Measurements from ENCODE around the gene ZGPAT.
"Not testable (repeated sequence)": the region's sequence is repeated elsewhere in the genome, so short reads cannot be mapped to it uniquely, and the experiment has no call there.

ZGPAT gene

DNA sequence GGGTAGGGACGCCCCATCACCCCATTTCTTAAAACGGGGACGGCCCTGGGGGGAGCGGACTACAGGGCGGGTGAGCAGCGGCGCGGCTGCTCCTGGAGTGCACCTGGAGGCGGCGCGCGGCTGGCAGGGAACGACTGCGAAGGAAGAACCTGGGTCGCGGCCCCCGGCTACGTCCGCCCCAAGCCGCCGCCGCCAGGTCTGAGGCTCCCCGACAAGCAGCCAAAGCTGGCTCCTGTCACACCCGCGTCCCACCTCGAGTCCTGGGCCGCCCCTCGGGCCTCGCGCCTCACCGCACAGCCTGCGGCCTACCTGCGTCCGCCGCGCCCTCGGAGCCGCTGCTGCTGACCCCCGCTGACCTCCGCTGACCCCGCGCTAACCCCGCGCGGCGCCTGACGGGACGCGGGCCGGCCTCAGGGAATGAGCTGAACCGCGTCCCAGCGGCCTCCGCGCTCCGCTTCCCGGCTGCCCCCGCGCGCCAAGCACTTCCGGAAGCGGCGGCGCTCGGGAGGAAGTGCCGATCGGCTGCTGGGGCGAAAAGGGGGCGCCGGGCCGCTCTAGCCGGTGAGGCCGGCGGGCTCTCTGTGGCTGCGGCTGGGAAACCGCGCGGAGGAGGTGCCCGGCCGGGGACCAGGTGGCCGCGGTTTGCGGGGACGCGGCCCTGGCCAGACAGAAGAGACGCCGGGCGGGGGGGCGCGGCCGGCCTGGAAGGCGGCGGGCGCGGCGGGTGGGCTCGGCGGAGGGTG lies at the start of gene ZGPAT, which contains the start of gene ARFRP1:
Gene ZGPAT, plus strand, starts transcription at position 482 of the 743 bp plus-strand sequence. CDS start 542 bp downstream, outside the sequence.
Gene ARFRP1, minus strand, starts transcription at position 419 of the 743 bp plus-strand sequence. CDS start 885 bp downstream, outside the sequence.
- peak; percentile 72 to 86 (median 81) for DNase-seq (ENCODE audit: low read depth in 3 of 3)

DNA sequence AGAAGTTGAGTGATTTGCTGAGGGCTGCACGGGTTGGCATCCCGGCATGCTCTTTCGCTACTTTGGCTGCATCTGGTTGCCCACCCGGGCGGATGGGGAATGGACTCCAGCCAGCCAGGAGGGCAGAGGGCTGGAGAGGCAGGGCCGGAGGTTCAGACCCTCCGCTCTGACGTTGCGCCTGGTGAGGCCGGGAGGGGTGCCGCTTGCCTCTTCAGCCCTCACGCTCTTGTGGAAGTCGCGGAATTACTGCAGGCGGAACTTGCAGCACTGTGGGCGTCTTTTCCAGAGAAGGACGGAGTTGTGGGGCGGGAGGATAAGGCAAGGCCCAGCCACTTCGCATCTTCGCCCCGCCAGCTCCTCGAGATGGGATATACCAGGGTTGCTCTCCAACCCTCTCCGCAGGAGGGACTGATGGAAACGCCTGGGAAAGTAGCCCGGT lies 49.1 kb upstream of the ZGPAT start:
- no peak for DNase-seq (ENCODE audit: low read depth in 3 of 3)

DNA sequence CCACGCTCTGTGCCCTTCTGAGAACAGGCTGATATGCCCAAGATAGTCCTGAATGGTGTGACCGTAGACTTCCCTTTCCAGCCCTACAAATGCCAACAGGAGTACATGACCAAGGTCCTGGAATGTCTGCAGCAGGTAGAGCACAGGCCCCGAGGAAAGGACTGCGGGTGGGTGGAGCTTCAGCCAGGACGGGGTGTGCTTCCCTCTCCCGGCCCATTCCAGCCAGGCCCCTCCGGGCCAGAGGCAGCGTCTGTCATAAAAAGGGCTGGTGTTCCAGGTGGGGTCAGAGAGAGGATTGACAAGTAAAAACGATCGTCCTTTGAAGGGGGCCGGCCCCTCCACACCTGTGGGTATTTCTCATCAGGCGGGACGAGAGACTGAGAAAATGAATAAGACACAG lies 48.5 kb upstream of the ZGPAT start:
- DNase-seq (ENCODE audit: low read depth in 3 of 3) = no peak

DNA sequence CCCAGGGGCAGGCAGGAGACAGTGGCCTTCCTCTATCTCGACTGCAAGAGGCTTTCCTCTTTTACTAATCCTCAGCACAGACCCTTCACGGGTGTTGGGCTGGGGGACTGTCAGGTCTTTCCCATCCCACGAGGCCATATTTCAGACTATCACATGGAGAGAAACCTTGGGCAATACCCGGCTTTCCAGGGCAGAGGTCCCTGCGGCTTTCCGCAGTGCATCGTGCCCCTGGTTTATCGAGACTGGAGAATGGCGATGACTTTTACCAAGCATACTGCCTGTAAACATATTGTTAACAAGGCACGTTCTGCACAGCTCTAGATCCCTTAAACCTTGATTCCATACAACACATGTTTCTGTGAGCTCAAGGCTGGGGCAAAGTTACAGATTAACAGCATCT lies 47.7 kb upstream of the ZGPAT start:
- DNase-seq (ENCODE audit: low read depth in 3 of 3) = not testable (repeated sequence)

DNA sequence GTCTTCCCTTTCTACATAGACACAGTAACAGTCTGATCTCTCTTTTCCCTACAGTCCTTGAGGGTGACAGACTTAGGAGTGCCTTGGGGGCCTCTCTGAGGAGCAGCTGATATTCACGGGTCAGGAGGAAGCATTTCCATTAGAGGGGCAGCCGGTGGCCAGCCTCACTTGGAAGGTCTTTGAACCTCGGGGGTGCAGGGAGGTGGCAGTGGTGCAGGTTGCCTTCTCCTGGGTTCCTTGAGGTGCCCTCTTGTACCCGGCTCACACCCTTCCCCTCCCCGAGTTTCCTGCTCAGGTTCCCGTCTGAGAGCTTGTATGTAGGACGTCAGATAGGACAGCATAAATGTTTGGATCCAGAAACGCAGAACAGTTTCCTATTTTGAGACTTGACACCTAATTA lies 47.2 kb upstream of the ZGPAT start:
- no peak for DNase-seq (ENCODE audit: low read depth in 3 of 3)

- no peak for DNase-seq (ENCODE audit: low read depth in 3 of 3)
Measured at GRCh38 chr20:63661108-63661507, 46.7 kb upstream of the ZGPAT start.

DNA sequence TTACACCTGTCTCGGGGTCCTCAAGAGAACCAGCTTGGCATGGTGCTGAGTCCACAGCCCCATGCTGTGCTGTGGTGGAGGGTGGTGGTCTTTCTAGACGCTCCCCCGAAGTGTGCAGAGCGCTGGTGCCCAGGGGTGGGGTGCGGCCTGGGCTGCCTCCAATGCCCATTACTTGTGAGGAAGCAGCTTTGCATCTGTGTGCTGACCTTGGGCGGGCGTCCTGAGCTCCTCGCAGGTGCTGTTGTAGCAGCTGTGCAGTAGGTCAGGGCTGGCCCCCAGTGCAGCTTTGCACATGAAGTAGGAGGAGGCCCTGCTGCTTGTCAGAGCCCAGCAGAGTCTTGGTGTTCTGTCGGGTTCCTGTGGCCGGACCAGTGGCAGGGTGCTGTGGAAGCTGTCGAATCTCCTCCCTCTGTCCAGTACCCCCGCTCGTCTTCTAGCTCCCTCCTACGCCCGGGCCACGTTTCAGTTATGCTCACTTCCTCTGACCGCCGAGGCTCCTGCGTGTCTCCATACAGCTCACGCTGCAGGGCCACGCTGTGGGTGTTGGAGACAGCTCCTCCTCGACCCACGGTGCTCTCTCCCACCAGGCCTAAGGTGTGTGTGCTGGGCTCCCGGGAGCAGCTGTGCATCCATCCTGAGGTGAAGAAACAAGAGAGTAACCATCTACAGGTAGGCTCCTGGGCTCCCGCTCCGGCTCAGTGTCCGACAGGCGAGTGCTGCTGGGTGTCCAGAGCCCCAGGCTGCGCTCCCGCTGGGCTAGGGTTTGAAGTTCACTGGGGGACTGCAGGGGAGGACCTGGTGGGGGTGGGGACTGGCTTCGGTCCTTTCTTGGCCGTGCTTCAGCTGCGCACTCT lies 45.7 kb upstream of the ZGPAT start:
- DNase-seq (ENCODE audit: low read depth in 3 of 3) = no peak

GRCh38 chr20:63662813-63663189 lies 45.0 kb upstream of the ZGPAT start:
- DNase-seq (ENCODE audit: low read depth in 3 of 3) = no peak

- DNase-seq (ENCODE audit: low read depth in 3 of 3) = no peak
Measured at GRCh38 chr20:63663332-63664066, 44.3 kb upstream of the ZGPAT start.

- DNase-seq (ENCODE audit: low read depth in 3 of 3) = no peak
Measured at GRCh38 chr20:63664143-63664851, 43.5 kb upstream of the ZGPAT start.

GRCh38 chr20:63664861-63665594 lies 42.8 kb upstream of the ZGPAT start:
- DNase-seq (ENCODE audit: low read depth in 3 of 3) = no peak

DNA sequence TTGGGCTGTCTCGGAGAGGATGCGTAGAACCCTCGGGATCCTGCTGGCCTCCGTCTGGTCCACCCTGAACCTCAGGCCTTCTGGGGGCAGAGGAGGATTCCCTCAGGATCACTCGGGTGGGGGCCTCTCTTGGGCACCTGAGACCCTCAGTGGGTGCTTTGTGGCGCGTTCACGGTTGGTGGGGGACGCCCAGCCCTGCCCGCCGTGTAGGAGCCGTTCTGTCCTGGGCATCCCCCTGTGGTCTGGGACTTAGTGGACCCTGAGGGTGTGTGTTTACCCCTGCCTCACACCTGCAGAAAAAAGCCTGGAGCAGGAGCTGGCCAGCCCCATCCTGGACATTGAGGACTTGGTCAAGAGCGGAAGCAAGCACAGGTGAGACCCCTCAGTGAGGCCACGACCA lies 42.1 kb upstream of the ZGPAT start:
- DNase-seq (ENCODE audit: low read depth in 3 of 3) = no peak

- DNase-seq (ENCODE audit: low read depth in 3 of 3) = no peak
Measured at GRCh38 chr20:63667858-63668257, 40.0 kb upstream of the ZGPAT start.

DNA sequence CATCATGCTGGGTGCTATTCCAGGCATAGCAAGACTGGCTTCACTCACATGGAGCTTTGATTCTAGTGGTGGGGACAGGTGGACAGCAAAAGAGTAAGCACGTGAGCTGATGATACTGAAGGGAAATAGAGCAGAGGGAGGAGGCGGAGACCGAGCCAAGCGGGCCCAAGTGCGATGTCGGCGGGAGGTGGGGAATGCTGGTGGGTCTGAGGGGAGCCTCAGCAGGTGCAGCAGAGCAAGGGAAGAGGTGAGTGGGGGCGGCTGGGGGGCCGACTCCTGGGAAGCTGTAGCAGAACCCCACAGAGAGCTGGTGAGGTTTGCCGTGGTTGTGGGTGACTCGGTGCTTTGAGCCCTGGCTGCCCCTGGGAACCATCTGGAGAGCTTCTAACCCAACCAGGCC lies 39.5 kb upstream of the ZGPAT start:
- DNase-seq (ENCODE audit: low read depth in 3 of 3) = no peak

DNA sequence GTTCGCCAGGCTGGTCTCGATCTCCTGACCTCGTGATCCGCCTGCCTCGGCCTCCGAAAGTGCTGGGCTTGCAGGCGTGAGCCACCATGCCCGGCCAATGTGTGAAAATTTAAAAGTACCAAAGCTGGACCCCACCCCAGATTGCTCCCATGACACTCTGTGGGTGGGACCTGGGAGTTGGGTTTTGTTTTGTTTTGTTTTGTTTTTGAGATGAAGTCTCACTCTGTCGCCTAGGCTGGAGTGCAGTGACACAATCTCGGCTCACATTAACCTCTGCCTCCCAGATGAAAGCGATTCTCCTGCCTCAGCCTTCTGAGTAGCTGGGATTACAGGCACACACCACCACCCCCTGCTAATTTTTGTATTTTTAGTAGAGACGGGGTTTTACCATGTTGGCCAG lies 36.1 kb upstream of the ZGPAT start:
- DNase-seq (ENCODE audit: low read depth in 3 of 3) = not testable (repeated sequence)

DNA sequence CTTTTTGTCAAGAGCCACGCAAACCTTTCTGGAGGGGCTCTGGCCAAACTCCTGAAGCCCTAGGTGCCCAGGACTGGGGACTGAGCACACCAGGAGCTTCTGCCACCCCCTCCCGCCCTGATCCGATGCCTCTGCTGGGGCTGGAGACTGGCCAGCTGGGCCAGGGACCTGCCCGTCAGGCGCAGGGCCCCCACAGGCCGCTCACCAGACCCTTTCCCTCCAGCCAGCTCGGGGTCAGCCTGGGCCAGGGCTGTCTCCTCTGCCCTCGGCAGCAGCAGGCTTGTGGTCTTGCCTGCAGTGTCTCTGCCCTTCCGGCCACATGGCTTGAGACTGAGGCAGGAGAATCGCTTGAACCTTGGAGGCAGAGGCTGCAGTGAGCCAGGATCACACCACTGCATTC lies 35.2 kb upstream of the ZGPAT start:
- DNase-seq (ENCODE audit: low read depth in 3 of 3) = no peak

DNA sequence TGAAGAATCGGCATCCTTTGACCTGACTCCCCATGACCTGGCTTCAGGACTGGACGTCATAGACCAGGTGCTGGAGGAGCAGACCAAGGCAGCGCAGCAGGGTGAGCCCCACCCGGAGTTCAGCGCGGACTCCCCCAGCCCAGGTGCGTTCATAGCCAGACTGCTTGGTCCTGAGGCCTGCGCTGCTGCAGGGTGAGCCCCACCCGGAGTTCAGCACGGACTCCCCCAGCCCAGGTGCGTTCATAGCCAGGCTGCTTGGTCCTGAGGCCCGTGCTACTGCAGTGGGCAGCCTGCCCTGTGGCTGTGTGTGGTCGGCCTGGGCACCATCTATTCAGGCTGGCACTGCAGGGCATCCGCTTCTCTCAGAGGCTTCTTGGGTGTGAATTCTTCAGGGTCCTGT lies 33.9 kb upstream of the ZGPAT start:
- DNase-seq (ENCODE audit: low read depth in 3 of 3) = no peak

DNA sequence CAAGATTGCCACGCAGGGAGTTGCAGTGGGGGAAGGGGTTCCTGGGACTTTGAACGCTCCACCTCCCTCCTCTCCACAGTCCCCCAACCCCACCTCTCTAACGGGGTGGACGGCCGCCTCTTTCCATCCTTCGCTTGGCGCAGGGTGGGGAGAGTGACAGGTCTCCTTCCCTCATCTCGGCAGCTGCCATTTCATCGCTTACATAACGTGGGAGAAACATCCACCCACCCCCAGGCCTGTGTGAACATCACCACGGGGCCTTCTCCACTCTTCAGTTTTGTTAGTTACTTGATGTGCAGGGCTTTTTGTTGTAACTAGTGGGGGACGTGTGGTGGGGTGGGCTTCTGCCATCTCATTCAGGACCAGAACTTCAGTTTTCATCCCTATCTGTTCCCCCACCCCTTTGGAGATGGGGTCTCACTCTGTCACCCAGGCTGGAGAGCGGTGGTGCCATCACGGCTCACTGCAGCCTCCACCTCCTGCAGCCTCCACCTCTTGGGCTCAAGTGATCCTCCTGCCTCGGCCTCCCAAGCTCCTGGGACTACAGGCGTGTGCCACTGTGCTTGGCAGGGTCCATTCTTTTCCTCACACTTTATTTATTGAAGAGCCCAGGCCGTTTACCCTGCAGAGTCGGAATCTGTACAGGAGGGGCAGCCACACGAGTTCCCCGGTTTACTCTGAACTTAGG lies 32.0 kb upstream of the ZGPAT start:
- DNase-seq (ENCODE audit: low read depth in 3 of 3) = no peak

DNA sequence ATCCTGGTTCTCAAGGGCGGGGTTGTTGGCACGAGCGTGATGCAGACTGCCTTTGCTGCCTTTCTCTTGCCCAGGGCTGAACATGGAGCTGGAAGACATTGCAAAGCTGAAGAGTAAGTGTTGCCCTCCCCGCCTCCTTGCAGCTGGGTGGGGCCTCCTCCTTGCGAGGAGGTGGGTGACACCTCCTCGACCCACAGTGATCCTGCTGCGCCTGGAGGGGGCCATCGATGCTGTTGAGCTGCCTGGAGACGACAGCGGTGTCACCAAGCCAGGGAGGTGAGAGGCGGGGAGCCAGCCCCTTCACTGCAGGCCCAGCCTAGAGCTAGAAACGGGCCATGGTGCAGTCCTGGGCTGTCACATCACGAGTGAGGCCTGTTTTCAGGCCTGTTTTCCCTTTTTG lies 29.8 kb upstream of the ZGPAT start:
- no peak for DNase-seq (ENCODE audit: low read depth in 3 of 3)

All from stimulated activated CD4-positive, alpha-beta T cell treated with anti-CD3 and anti-CD28 coated beads, TNF-alpha, amount 100 ng/mL, for 24 hours (primary cell).